Ammon's horn (tissue), 1 donor: ENCODE measurements around the gene MAPK8IP1.

Source experiments
- DNase-seq: peaks from one replicate; pipeline ENCODE4 v3.0.0-alpha.2; 2016; ENCODE audit warnings: low spot score

MAPK8IP1 gene

DNA sequence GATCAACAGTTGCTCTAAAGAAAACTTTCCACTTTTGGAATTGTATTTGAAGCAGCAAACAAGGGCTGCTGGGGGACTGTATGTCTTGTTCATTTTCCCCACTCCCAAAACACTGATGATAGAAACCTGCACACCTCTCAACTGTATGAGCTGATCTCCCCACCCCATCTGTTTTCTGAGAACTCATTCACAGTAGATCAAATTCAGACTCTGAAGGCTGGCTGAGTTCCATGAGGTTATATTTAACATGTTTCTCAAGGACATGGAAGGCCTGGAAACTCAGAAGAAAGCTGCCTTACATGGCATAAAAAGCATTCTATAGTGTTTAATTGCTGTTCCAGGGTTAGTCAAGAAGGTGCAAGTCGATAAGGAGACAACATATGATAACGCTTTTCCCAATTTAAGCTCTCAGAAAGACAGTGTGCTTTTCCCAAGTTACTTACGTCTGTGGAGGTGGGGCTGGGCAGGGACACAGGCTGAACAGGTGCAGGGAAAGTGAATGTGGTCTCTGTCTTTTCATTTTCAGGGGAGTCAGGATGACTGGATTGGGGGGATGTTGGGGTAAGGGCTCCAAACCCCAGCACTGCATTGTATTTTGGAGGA is 60.0 kb downstream of the MAPK8IP1 start:
- no peak for DNase-seq

DNA sequence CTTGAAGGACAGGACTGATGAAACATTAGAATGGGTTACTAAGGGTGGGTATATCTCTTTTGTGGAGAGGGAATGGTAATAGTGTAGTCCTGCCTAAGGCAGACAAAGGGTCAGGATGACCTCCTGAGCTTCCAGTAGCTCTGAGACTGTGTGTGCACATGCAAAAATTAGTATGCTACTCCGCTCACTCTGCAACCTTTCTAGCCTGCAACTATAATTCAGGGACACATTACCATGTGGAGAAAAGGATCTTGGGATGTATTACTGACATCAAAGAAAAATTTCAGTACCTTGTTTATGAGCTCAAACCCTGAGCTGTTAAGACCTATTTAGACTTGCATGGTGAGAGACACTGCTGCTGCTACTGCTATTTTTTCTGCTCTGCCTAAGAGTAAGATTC is 62.4 kb downstream of the MAPK8IP1 start:
- DNase-seq: no peak

DNA sequence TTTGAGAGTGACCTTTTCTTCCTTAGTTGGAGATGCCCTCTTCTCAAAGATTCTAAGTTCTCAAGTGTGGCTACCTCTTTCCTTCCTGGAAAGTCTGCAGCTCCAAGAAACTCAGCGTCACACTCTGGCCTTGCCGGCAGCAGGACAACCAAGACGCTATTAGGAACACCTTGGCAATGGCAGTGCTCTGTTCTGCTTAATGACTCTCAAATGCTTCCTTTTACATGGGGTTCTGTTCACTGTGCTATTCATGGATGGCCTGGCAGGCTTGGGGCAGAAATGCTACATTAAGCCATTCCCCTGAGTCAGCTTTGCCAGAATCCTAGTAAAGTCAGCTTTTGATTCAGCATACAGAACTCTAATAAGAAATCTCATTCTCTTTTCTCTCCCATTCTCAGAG is 62.9 kb downstream of the MAPK8IP1 start:
- peak; percentile 74 for DNase-seq

DNA sequence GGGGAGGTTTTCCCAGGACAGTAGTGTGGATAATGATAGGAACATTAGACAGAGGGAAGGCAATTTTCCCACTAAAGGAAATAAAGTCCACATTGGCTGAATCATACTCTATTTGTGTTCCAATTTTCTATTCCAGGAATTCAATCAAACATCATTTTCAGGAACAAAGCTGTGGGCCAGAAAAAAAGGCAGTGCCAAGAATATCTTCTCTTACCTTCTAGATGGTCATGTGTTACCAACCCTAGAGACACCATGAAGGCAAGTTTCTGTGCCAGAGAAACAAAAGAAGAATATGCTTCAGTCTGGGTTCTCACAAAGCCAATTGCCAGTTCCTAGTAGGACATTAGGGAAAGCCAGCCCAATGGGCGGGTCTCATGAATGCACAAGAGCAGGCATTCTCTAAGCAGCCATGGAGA is 64.5 kb downstream of the MAPK8IP1 start:
- DNase-seq: peak; percentile 47
